B cell (primary cell): ENCODE measurements around the gene SKA1.

Experiments
- EZH2 ChIP-seq: IDR thresholded peaks from 2 replicates; pipeline ENCODE4 v1.6.1; 2012; ENCODE audit warnings: borderline replicate concordance, low read depth, mild to moderate bottlenecking, moderate library complexity, low read length; ENCODE audit not compliant: insufficient read depth, poor library complexity, severe bottlenecking
- TF ChIP-seq, protein P1 (sequence below): fragments of 200-600 bp; IDR thresholded peaks from one replicate; pipeline ENCODE4 v1.8.0; 2022; ENCODE audit warnings: antibody characterized with exemption, mild to moderate bottlenecking

DNA sequence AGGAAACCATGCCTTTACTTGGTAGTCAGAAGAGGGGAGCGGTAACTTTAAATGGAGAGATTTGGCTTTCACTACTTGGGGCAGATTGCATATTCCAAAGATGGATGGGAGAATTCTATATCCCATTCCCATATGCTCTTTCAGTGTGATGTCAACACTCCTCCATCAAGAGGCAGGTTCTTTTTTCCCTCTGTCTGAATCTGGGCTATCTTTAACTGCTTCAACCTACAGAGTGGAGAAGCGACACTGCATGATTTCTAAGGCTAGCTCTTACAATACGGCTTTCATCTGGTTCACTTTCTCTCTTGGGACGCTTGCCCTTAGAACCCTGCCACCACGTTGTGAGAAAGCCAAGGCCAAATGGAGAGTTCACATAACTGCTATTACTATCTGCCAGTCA is 34.4 kb downstream of the SKA1 start:
- TF ChIP-seq, protein P1, sequence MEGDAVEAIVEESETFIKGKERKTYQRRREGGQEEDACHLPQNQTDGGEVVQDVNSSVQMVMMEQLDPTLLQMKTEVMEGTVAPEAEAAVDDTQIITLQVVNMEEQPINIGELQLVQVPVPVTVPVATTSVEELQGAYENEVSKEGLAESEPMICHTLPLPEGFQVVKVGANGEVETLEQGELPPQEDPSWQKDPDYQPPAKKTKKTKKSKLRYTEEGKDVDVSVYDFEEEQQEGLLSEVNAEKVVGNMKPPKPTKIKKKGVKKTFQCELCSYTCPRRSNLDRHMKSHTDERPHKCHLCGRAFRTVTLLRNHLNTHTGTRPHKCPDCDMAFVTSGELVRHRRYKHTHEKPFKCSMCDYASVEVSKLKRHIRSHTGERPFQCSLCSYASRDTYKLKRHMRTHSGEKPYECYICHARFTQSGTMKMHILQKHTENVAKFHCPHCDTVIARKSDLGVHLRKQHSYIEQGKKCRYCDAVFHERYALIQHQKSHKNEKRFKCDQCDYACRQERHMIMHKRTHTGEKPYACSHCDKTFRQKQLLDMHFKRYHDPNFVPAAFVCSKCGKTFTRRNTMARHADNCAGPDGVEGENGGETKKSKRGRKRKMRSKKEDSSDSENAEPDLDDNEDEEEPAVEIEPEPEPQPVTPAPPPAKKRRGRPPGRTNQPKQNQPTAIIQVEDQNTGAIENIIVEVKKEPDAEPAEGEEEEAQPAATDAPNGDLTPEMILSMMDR = no peak
- no peak for TF ChIP-seq EZH2
